GM21390 (cell line): ENCODE data around the gene CTCFL.

Experiments used
- ATAC-seq: cut with Tn5 transposase; IDR thresholded peaks from one replicate; pipeline ENCODE4 v1.9.1; 2021; ENCODE audit not compliant: unreplicated experiment

CTCFL gene

GRCh38 chr20:57469418-57470211 lies 55.3 kb downstream of the CTCFL start:
- ATAC-seq, result no peak

GRCh38 chr20:57468523-57469417 lies 56.2 kb downstream of the CTCFL start:
- no peak for ATAC-seq

GRCh38 chr20:57467742-57468141 lies 57.2 kb downstream of the CTCFL start:
- no peak for ATAC-seq

- no peak for ATAC-seq
These were observed 59.0 kb downstream of the CTCFL start for GRCh38 chr20:57465943-57466342.

- ATAC-seq, result no peak
These were observed 59.5 kb downstream of the CTCFL start for GRCh38 chr20:57465486-57465885.

- ATAC-seq, result no peak
These were observed 60.2 kb downstream of the CTCFL start for GRCh38 chr20:57464642-57465211.

- no peak for ATAC-seq
These were observed 62.2 kb downstream of the CTCFL start for GRCh38 chr20:57462781-57463180.

- ATAC-seq, result no peak
These were observed 63.2 kb downstream of the CTCFL start for GRCh38 chr20:57461726-57462125.

GRCh38 chr20:57460781-57461465 lies 64.0 kb downstream of the CTCFL start:
- ATAC-seq, result no peak

GRCh38 chr20:57459897-57460296 lies 65.0 kb downstream of the CTCFL start:
- ATAC-seq, result no peak

GRCh38 chr20:57459278-57459677 lies 65.7 kb downstream of the CTCFL start:
- ATAC-seq, result no peak

- ATAC-seq, result no peak
These were observed 66.4 kb downstream of the CTCFL start for GRCh38 chr20:57458400-57459160.

GRCh38 chr20:57457243-57458095 lies 67.5 kb downstream of the CTCFL start:
- no peak for ATAC-seq

GRCh38 chr20:57456116-57456515 lies 68.8 kb downstream of the CTCFL start:
- ATAC-seq, result no peak

- no peak for ATAC-seq
These were observed 69.6 kb downstream of the CTCFL start for GRCh38 chr20:57455386-57455785.

GRCh38 chr20:57451795-57452661 lies 72.9 kb downstream of the CTCFL start:
- ATAC-seq, result no peak

- no peak for ATAC-seq
These were observed 73.5 kb downstream of the CTCFL start for GRCh38 chr20:57451431-57451794.

- ATAC-seq, result peak; percentile 32
These were observed 74.0 kb downstream of the CTCFL start for GRCh38 chr20:57450931-57451330.

GRCh38 chr20:57450419-57450818 lies 74.5 kb downstream of the CTCFL start:
- peak; percentile 86 for ATAC-seq
